COR-L47 (cell line): ENCODE data around the gene MELK.

ENCODE experiments used
- DNase-seq: peaks from one replicate; lab custom pipeline; 2025; lab: John Stamatoyannopoulos, UW

MELK gene

DNA sequence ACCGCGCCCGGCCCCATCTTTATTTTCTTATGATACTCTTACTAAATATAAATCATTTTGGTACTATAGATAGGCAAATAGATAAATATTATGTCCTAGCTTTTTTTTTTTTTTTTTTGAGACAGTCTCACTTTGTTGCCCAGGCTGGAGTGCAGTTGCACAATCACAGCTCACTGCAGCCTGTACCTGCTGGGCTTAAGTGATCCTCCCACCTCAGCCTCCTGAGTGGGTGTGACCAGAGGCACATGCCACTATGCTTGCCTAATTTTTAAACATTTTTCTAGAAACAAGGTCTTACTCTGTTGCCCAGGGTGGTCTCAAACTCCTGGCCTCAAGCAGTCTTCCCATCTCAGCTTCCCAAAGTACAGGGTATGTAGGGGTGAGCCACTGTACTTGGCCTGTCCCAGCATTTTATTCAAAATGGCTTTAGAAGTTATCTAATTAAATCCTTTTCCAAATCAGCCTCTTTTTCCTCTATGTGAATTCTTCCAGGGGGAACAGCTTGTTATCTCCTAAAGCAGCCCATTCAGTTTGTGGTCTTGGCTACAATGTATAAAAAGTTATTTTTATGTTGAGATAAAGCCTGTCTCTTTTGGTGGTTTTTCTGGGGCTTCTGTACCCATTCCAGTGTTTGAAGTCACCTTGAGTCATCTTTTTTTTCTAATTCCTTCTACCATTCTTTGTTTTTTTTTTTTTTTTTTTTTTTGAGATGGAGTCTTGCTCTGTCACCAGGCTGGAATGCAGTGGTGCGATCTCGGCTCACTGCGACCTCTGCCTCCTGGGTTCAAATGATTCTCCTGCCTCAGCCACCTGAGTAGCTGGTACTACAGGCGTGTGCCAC lies 12.1 kb downstream of the MELK start:
- no peak for DNase-seq

DNA sequence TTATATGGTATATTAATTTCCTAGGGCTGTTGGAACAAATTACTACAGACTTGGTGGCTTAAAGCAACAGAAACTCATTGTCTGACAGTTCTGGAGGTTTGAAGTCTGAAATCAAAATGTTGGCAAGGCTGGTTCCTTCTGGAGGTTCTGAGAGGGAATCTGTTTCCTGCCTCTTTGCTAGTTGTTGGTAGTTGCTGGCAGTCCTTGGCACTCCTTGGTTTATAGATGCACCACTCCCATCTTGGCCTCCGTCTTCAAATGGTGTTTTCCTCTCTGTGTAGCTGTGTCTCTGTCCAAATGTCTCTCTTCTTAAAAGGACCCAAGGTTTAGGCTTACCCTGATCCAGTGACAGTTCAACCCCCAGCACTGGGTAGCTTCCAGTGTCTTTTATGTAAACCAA lies 17.5 kb downstream of the MELK start:
- no peak for DNase-seq

GRCh38 chr9:36592801-36593583 lies 20.3 kb downstream of the MELK start:
- no peak for DNase-seq

- no peak for DNase-seq
Observed at GRCh38 chr9:36594213-36594612, 21.5 kb downstream of the MELK start.

DNA sequence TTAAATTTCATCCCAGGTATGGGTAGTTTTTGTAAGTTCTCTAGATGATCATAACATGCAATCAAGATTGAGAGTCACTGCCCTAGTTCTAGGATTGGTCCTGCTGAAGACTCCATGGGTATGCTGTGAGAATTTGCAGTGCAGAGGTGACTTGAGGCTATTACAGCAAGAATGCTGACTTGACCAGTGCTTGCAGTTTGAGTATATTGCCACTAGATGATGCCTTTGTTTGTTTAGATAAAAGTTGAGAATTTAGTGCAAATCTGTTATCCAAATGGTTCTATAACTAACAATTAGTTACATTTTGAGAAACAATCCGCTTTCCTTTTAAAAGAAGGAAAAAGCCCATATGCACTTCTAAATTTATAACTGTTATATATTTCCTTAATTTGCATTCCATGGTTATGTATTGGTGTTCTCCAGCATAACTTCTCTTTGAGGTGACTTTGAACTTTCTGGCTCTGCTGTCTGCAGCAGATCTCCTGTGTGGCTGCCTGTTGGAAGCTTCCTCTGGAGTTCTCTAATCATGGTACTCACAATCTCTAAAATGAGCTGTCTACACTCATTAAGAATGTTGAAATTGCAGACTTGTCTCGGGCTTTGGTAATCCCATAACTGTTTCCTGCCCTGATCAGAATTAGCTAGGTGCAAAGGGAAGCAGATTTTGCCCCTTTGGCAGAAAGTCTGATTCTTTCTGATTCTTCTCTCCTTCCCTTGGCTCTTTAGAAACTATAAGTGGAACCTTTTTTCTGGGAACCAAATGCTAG lies 24.9 kb downstream of the MELK start:
- no peak for DNase-seq

GRCh38 chr9:36598273-36598672 lies 25.6 kb downstream of the MELK start:
- DNase-seq = no peak

- no peak for DNase-seq
Observed at GRCh38 chr9:36603006-36603405, 30.3 kb downstream of the MELK start.

- DNase-seq = no peak
Observed at GRCh38 chr9:36609306-36609705, 36.6 kb downstream of the MELK start.

DNA sequence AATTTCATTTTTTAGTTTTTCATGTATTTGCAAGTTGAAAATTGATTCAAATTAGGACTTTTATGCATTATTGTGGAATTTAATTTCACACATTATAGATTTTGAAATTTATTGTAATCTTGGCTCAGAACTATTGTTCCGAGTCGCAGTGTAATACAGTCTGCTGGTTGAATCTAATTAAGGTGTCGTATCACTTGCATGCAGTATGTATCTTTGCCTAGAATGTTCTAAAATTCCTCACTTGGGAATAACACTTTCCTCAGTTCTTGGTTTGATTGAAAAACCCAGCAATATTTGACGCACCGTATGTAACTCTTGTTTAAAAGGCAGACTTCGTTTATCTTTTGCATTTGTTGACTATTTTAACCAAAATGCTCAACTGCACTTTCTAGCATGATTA lies 49.4 kb downstream of the MELK start:
- DNase-seq = no peak

DNA sequence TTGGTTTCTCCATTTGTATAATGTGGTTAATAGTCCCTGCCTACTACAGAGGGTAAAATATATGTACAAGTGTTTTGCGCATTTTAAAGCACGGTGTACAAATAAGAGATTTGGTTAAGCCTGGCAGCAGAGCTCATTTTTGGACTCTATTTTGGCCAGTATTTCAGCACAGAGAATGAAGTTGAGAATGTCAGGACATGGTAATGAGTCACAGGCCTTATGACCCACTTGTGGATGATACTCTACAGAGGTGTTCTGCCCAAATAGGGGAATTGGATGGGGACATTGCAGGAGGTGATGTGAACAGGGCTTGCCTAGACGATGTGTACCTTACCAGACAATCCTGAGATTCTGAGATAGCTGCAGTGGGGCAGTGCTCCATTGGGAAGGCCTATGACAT lies 50.6 kb downstream of the MELK start:
- DNase-seq = no peak

DNA sequence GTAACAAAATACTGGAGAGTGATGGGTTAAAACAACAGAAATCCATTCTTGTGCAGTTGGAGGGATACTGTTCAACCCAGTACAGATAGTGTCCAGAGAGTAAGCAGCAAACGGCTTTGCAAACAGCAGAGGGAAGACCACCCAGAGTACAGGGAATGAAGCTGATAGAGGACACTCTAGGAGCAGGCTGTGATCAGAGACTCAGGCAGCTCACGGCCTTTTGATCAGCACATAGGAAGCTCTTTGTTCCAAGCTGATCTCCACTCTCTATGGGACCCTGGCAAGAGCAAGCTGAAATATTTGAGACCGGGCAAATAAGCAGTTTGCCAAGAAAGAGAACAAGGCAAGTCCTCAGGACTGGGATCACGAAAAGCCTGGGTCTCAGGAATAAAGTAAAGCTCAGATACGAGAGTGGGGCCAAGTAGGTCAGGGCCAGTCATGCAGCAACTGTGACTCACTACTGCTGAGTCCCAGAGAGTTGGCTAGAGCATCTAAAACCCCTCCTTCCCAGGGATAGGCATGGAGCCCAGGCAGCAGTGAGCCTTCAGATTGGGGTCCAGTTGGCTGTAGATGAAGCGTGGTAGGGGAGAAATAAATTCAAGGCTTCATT lies 52.4 kb downstream of the MELK start:
- no peak for DNase-seq

DNA sequence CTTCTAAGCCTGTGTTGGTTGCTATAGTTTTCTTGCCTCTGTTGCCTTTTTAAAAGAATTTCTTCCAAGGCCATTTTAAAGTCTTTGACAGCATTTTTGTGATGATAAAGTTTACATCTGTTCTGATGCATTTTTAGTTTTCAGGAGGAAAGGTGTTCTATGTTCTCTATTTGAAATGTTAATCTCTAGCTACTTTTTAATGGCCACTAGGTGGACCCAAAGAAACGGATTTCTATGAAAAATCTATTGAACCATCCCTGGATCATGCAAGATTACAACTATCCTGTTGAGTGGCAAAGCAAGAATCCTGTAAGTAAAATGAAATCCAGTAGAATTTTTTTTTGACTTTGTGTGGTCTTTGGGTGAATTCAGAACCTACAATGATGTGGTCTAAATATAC lies 60.2 kb downstream of the MELK start:
- DNase-seq = peak; percentile 19

GRCh38 chr9:36637491-36638270 lies 65.0 kb downstream of the MELK start:
- DNase-seq = no peak

DNA sequence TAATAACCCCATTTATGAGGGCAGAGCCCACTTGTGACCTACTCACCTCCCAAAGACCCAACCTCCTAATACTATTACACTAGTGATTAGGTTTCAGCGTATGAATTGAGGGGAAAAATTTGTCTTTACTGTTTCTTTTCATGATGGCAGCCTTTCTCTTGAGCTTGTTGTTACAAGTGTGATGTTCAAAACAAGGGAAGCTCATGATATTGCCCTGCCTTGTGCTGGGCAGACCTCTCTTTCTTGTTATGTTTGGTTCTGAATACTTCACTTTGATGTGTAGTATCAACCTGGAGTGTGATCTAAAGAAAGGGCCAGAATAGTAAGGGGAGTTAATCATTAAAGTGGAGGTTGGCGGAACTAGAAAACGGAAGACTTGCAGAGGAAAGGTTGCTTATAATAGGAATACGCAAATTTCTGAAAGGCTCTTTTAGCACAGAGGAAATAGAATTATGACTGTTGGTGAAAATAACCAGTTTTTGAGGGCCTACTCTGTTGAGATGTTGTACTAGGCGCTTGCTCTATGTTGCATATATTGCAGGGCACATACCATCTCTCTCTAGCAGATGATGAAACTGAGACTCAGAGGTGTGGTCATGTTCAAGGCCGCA lies 68.2 kb downstream of the MELK start:
- no peak for DNase-seq

DNA sequence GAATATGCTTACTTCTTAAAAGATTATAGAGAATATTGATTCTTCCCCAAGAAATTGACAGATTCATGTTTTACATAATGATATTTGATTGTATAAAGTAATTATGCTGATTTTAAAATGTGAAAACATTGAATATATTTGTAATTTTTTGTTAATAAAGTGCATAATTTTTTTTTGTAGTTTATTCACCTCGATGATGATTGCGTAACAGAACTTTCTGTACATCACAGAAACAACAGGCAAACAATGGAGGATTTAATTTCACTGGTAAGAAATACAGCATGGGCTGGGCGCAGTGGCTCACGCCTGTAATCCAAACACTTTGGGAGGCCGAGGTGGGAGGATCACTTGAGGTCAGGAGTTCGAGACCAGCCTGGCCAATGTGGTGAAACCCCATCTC lies 70.1 kb downstream of the MELK start:
- DNase-seq = no peak

DNA sequence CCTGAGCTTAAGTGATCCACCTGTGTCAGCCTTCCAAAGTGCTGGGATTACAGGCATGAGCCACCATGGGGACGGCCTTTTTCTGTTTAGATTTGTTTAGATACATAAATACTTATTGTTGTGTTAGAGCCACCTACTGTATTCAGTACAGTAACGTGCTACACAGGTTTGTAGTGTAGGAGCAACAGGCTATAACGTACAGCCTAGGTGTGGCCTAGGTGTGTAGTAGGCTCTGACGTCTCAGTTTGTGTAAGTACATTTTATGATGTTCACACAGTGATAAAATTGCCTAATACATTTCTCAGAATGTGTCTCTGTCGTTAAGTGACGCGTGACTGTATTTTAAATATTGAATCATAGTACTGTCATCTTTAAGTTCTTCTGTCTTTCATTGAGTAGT lies 84.1 kb downstream of the MELK start:
- DNase-seq = no peak

GRCh38 chr9:36659500-36659899 lies 86.8 kb downstream of the MELK start:
- DNase-seq = no peak

GRCh38 chr9:36664806-36665205 lies 92.1 kb downstream of the MELK start:
- no peak for DNase-seq

DNA sequence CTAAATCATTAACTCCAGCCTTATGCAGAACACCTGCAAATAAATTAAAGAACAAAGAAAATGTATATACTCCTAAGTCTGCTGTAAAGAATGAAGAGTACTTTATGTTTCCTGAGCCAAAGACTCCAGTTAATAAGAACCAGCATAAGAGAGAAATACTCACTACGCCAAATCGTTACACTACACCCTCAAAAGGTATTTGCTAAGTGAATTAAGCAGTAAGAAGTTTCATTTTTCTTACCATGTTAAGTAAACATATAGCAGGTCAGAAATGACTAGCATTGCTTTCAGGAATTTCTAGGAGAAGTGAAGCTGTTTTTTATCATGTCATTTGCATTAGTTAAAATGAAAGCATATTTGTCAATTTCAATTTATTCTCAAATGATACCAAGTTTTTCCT lies 92.7 kb downstream of the MELK start:
- no peak for DNase-seq

- no peak for DNase-seq
Observed at GRCh38 chr9:36665921-36666431, 93.3 kb downstream of the MELK start.

- no peak for DNase-seq
Observed at GRCh38 chr9:36671561-36671960, 98.9 kb downstream of the MELK start.
